ENCODE measurements around the gene POLR1D. TPM values are rescaled to one million over a fixed set of nuclear protein-coding genes. Genes with fewer than 3 reads are reported as not detected.

Gene POLR1D
- total and polyA plus RNA-seq, 10 donors: 64.2 to 134 (median 104) TPM

DNA sequence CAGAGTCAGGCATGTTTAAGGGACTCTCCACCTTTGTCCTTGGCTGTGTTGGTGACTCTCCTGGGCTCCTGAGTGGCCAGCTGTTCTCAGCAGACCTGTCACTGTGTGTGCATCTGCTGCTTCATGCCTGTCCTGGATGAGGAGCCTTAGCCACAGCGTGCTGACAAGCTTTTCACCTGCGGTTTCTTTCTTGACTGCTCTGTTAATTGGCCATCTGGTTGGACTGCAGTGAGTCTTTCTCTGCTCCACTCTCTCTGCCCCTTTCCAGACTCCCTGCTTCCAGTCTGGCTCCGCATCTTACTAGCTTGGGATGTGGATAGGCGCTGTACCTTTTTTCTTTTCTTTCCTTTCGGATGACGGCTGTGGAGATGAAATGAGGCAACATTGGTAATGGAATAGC is 38.8 kb downstream of the POLR1D start:
- Histone ChIP-seq H3K9me3 (no peaks in the 10 kb centered on the region), H3K4me1 (no peaks in the 10 kb centered on the region), H3K27me3 (replicated peaks in 1 of 7) (no peaks in the 10 kb centered on the region), H3K4me3 (no peak overlapping the region), H3K36me3 (peaks cover 0 to 35% (median 9%) of the 10 kb centered on the region in 6 donors), H3K27ac (no peak overlapping the region)
- TF ChIP-seq, protein P1, sequence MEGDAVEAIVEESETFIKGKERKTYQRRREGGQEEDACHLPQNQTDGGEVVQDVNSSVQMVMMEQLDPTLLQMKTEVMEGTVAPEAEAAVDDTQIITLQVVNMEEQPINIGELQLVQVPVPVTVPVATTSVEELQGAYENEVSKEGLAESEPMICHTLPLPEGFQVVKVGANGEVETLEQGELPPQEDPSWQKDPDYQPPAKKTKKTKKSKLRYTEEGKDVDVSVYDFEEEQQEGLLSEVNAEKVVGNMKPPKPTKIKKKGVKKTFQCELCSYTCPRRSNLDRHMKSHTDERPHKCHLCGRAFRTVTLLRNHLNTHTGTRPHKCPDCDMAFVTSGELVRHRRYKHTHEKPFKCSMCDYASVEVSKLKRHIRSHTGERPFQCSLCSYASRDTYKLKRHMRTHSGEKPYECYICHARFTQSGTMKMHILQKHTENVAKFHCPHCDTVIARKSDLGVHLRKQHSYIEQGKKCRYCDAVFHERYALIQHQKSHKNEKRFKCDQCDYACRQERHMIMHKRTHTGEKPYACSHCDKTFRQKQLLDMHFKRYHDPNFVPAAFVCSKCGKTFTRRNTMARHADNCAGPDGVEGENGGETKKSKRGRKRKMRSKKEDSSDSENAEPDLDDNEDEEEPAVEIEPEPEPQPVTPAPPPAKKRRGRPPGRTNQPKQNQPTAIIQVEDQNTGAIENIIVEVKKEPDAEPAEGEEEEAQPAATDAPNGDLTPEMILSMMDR (IDR thresholded peaks at IDR 0.05 in 8 of 11, conservative IDR thresholded peaks at IDR 0.05 in 3 of 11): no peak
- TF ChIP-seq POLR2A (IDR thresholded peaks at IDR 0.05): no peak
- no peak for TF ChIP-seq POLR2AphosphoS5 (IDR thresholded peaks at IDR 0.05)
- WGBS, 5 donors: 94 to 97% (median 96%) methylated on average over 6 of the region's 6 CpGs
- DNase-seq: no peak
- intact Hi-C loops (cut with DNase I; ENCODE audit: low total_unique reads): no loop called here

DNA sequence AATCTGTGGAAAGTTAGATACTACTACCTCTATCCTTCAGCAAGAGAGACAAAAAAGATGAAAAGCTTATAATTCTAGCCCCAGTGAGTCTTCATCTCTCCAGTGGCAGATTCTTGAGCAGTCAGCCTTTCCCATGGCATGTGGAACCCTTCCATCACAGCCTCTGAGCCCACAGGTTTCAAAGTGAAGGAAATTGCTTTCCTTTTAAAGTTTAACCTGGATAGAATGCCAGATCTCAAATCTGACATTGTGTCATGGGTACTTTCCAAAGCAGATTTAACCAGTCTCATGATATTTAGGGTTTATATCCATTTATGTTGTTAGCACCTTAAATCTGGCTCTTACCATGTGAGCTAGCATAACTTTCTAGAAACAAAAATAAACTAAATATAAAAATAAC is 39.3 kb downstream of the POLR1D start:
- no peak for DNase-seq
- Histone ChIP-seq H3K27ac (no peak overlapping the region), H3K9me3 (no peaks in the 10 kb centered on the region), H3K4me1 (no peaks in the 10 kb centered on the region), H3K4me3 (no peak overlapping the region), H3K36me3 (peaks cover 0 to 40% (median 11%) of the 10 kb centered on the region in 6 donors), H3K27me3 (replicated peaks in 1 of 7) (no peaks in the 10 kb centered on the region)
- intact Hi-C loops (cut with DNase I; ENCODE audit: low total_unique reads): no loop called here
- TF ChIP-seq POLR2A (IDR thresholded peaks at IDR 0.05): no peak
- TF ChIP-seq, protein P1 (IDR thresholded peaks at IDR 0.05 in 8 of 11, conservative IDR thresholded peaks at IDR 0.05 in 3 of 11): no peak
- no peak for TF ChIP-seq POLR2AphosphoS5 (IDR thresholded peaks at IDR 0.05)

DNA sequence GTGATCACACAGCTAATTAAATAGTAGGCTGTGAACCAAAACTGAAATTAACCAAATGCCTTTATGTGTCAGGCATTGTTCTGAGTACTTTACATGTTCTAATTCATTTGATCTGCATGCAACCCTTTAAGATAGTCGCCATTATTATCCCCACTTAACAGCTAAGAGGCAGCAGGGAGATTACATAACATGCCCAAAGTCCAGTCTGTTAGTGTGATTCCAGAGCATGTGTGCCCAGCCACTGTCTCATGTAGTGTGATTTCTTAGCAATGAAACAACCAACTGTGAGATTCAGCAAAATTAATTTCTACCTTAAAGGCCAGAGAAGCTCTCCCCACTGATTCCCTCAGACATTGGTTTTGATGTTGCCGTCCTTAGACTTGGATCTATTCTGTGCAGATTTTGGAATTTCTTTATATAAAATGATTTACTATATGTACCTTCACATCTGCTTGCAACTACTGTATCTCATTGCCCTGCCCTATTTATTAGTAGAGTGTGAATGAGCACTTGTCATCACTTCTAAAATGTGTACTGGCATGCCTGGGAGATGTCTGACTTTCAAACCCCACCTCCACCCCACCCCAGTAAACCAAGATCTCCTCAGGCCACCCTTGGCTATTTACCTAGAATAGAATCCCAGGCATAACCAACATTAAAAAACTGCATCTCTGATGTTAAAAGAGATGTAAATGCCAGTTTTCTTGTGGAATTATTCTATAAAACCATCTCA is 41.2 kb downstream of the POLR1D start:
- peaks cover 0 to 54% (median 13%) of the 10 kb centered on the region in 6 donors for H3K36me3 ChIP-seq
- no peak for TF ChIP-seq POLR2A (IDR thresholded peaks at IDR 0.05)
- TF ChIP-seq, protein P1 (IDR thresholded peaks at IDR 0.05 in 8 of 11, conservative IDR thresholded peaks at IDR 0.05 in 3 of 11): no peak
- TF ChIP-seq POLR2AphosphoS5 (IDR thresholded peaks at IDR 0.05): no peak
- no peak for DNase-seq
- H3K4me3 ChIP-seq: no peak overlapping the region
- intact Hi-C loops (cut with DNase I; ENCODE audit: low total_unique reads): no loop called here
- no peaks in the 10 kb centered on the region for H3K4me1 ChIP-seq
- H3K9me3 ChIP-seq: no peaks in the 10 kb centered on the region
- WGBS, 5 donors: 92 to 99% (median 97%) methylated on average over 2 of the region's 2 CpGs
- H3K27me3 ChIP-seq (replicated peaks in 1 of 7): no peaks in the 10 kb centered on the region
- H3K27ac ChIP-seq: no peak overlapping the region

DNA sequence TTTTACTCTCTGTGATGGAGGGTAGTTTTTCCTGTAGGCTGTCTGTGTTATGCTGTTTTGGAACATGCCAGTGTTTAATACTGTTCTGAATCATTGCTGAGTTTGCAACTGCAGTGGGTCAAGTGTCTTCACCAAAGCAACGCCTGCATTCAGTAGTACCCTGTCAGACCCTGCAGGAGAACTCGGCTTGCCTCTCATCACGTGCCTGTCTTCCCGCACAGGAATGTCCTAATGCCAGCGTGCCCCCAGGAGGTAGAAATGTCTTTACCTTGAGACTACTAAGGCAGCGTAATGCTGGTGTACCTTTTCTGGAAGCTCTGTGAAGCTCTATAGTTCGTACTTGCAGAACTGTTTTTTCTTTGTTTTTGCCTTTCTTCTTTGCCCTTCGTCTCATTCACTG is 42.3 kb downstream of the POLR1D start:
- no peaks in the 10 kb centered on the region for H3K4me1 ChIP-seq
- intact Hi-C loops (cut with DNase I; ENCODE audit: low total_unique reads): no loop called here
- H3K27me3 ChIP-seq (replicated peaks in 1 of 7): no peaks in the 10 kb centered on the region
- H3K27ac ChIP-seq: no peak overlapping the region
- no peaks in the 10 kb centered on the region for H3K9me3 ChIP-seq
- peaks cover 0 to 51% (median 13%) of the 10 kb centered on the region in 6 donors for H3K36me3 ChIP-seq
- no peak for DNase-seq
- 94 to 95% (median 94%) methylated on average over 8 of the region's 8 CpGs for WGBS, 5 donors
- TF ChIP-seq POLR2AphosphoS5 (IDR thresholded peaks at IDR 0.05) (no peak), POLR2A (IDR thresholded peaks at IDR 0.05) (no peak)
- TF ChIP-seq, protein P1 (IDR thresholded peaks at IDR 0.05 in 8 of 11, conservative IDR thresholded peaks at IDR 0.05 in 3 of 11): no peak
- no peak overlapping the region for H3K4me3 ChIP-seq

Data from spleen (tissue), 11 donors.